Body of pancreas (tissue), 4 donors: ENCODE results near the gene PPT2. TPM values are rescaled to one million over a fixed set of nuclear protein-coding genes. Genes with fewer than 3 reads are reported as not detected.

ENCODE experiments used
- ATAC-seq: fragments of 150-250 bp; one replicate; pipeline ENCODE4 v1.9.1; 2016
- DNase-seq, 4 donors: peaks; one replicate each; pipeline ENCODE4 v3.0.0-alpha.2; 2019
- H3K27ac ChIP-seq, 4 donors: fragments of 200-600 bp; sonication (generic); 1 replicate in 3 of 4; 2 replicates in 1 of 4; pipeline versions ENCODE4 v1.5.1 to v1.6.1; 2016 to 2019; ENCODE audit warnings: mild to moderate bottlenecking in 1 of 4, mixed read lengths in 1 of 4, moderate library complexity in 1 of 4
- H3K27me3 ChIP-seq, 2 donors: fragments of 200-600 bp; sonication (generic); one replicate each; pipeline ENCODE4 v1.6.0; 2016; ENCODE audit warnings: mild to moderate bottlenecking in 1 of 2
- H3K36me3 ChIP-seq, 2 donors: fragments of 200-600 bp; sonication (generic); replicated peaks in 1 of 2; 2 replicates each; pipeline ENCODE4 v1.5.1; 2016; ENCODE audit warnings: low read depth in 2 of 2; ENCODE audit not compliant: insufficient read depth in 1 of 2
- H3K4me1 ChIP-seq: fragments of 200-600 bp; sonication (generic); one replicate; pipeline ENCODE4 v1.6.0; 2016
- H3K4me3 ChIP-seq, 2 donors: fragments of 200-600 bp; sonication (generic); 1 replicate in 1 of 2; 2 replicates in 1 of 2; pipeline ENCODE4 v1.5.1; 2016 to 2019
- H3K9me3 ChIP-seq, 3 donors: fragments of 200-600 bp; sonication (generic); 1 replicate in 2 of 3; 2 replicates in 1 of 3; pipeline ENCODE4 v1.5.1; 2016
- CTCF ChIP-seq, 7 experiments: fragments of 450-650 bp in 4 of 7; fragments of 200-600 bp in 3 of 7; sonication (generic) in 3 of 7; IDR thresholded peaks; one replicate each; pipeline ENCODE4 v1.5.1; 2016 to 2019; ENCODE audit warnings: antibody characterized with exemption in 7 of 7
- POLR2A ChIP-seq, 3 donors: fragments of 450-650 bp; IDR thresholded peaks; one replicate each; pipeline ENCODE4 v1.6.1; 2016; ENCODE audit warnings: antibody characterized with exemption in 3 of 3, mild to moderate bottlenecking in 2 of 3
- WGBS, 2 donors: methylation state at CpG; one replicate each; pipeline ENCODE4 v1.1.5; 2017; 5-methylcytosine and 5-hydroxymethylcytosine counted together
- intact Hi-C: fragments of 100-400 bp; cut with DNase I; formaldehyde crosslinking; loops from one replicate; pipeline ENCODE4 v1.15.1; 2023
- total RNA-seq, 2 donors: library from RNA; depleted of rRNA; stranded (reverse); fragments of >200 nt; gene quantifications; one replicate each; pipeline ENCODE4 v1.1.0, GENCODE V29; 2016

The PPT2 gene
- total RNA-seq, 2 donors from 2014 or later = 3.6 to 9.9 TPM

GRCh38 chr6:32120573-32121059, 33.3 kb upstream of the PPT2 start:
- no peak for TF ChIP-seq POLR2A (IDR thresholded peaks at IDR 0.05)
- TF ChIP-seq CTCF (IDR thresholded peaks at IDR 0.05) = no peak
- no peak for DNase-seq
- H3K36me3 ChIP-seq = peaks cover 0 to 29% of the 10 kb centered on the region in 2 donors
- H3K4me3 ChIP-seq = no peak overlapping the region
- no peak for ATAC-seq
- H3K9me3 ChIP-seq = no peaks in the 10 kb centered on the region
- no peaks in the 10 kb centered on the region for H3K27me3 ChIP-seq
- H3K4me1 ChIP-seq = peaks cover 10% of the 10 kb centered on the region
- no peak overlapping the region for H3K27ac ChIP-seq
- intact Hi-C loops = no loop called here
- WGBS, 2 donors = 92 to 94% methylated on average over 10 to 12 of the region's 12 CpGs

GRCh38 chr6:32123681-32124080, 30.3 kb upstream of the PPT2 start:
- Histone ChIP-seq H3K27ac (no peak overlapping the region), H3K9me3 (no peaks in the 10 kb centered on the region), H3K4me1 (peaks cover 32% of the 10 kb centered on the region), H3K27me3 (no peaks in the 10 kb centered on the region), H3K36me3 (peaks cover 0 to 15% of the 10 kb centered on the region in 2 donors), H3K4me3 (no peak overlapping the region)
- DNase-seq = no peak
- 67 to 72% methylated on average over 4 of the region's 4 CpGs for WGBS, 2 donors
- ATAC-seq = no peak
- intact Hi-C loops = no loop called here
- TF ChIP-seq POLR2A (IDR thresholded peaks at IDR 0.05) (no peak), CTCF (IDR thresholded peaks at IDR 0.05) (no peak)

- DNase-seq (no peak), ATAC-seq (no peak)
- intact Hi-C loops = no loop called here
- H3K36me3 ChIP-seq = peaks cover 0 to 3% of the 10 kb centered on the region in 2 donors
- H3K27me3 ChIP-seq = no peaks in the 10 kb centered on the region
- H3K4me1 ChIP-seq = peaks cover 38% of the 10 kb centered on the region
- 39 to 52% methylated on average over 8 of the region's 8 CpGs for WGBS, 2 donors
- H3K27ac ChIP-seq = no peak overlapping the region
- no peak overlapping the region for H3K4me3 ChIP-seq
- TF ChIP-seq CTCF (IDR thresholded peaks at IDR 0.05) = no peak
- H3K9me3 ChIP-seq = no peaks in the 10 kb centered on the region
Measured at GRCh38 chr6:32126880-32127279, 27.1 kb upstream of the PPT2 start.

- intact Hi-C loops = no loop called here
- 6 to 8% methylated on average over 8 to 9 of the region's 9 CpGs for WGBS, 2 donors
- H3K36me3 ChIP-seq = peaks cover 0 to 3% of the 10 kb centered on the region in 2 donors
- H3K4me1 ChIP-seq = peaks cover 38% of the 10 kb centered on the region
- H3K27ac ChIP-seq = peak overlapping the region; percentile 23 to 86 (median 74)
- H3K27me3 ChIP-seq = no peaks in the 10 kb centered on the region
- DNase-seq = no peak
- no peak for ATAC-seq
- TF ChIP-seq POLR2A (IDR thresholded peaks at IDR 0.05) (no peak), CTCF (IDR thresholded peaks at IDR 0.05) (no peak)
- H3K9me3 ChIP-seq = no peaks in the 10 kb centered on the region
- peak overlapping the region; percentile 72 to 88 for H3K4me3 ChIP-seq
Measured at GRCh38 chr6:32127409-32127716, 26.6 kb upstream of the PPT2 start.
